Superior temporal gyrus (tissue), 1 donor: ENCODE measurements around the gene MMP2.

Source experiments
- DNase-seq: peaks from one replicate; pipeline ENCODE4 v3.0.0-alpha.2; 2016; ENCODE audit errors: extremely low spot score

Gene MMP2

DNA sequence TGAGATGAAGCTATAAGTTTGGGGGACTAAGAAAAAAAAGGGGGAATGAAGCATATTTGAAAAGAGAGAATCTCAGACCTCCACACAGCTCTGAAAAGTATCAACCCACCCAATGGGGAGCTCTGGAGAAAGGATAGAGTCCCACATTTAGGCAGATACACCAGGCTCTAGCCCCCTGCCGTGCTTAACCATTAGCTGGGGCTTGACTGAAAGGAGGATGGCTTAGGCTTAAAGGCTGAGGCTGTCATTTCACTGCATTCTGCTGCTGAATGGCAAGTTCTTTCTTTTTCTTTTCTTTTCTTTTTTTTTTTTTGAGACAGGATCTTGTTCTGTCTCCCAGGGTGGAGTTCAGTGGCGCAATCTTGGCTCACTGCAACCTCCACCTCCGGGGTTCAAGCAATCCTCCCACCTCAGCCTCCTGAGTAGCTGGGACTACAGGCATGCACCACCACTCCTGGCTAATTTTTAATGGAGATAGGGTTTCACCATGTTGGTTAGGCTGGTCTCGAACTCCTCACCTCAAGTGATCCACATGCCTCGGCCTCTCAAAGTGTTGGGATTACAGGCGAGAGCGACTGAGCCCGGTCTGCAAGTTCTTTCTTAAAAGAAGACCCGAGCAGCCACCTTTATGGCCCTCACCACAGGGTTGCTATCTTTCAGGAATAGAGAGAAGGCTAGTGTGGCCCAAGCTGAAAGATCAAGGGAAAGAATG, 9.0 kb upstream of the MMP2 start:
- DNase-seq: no peak

DNA sequence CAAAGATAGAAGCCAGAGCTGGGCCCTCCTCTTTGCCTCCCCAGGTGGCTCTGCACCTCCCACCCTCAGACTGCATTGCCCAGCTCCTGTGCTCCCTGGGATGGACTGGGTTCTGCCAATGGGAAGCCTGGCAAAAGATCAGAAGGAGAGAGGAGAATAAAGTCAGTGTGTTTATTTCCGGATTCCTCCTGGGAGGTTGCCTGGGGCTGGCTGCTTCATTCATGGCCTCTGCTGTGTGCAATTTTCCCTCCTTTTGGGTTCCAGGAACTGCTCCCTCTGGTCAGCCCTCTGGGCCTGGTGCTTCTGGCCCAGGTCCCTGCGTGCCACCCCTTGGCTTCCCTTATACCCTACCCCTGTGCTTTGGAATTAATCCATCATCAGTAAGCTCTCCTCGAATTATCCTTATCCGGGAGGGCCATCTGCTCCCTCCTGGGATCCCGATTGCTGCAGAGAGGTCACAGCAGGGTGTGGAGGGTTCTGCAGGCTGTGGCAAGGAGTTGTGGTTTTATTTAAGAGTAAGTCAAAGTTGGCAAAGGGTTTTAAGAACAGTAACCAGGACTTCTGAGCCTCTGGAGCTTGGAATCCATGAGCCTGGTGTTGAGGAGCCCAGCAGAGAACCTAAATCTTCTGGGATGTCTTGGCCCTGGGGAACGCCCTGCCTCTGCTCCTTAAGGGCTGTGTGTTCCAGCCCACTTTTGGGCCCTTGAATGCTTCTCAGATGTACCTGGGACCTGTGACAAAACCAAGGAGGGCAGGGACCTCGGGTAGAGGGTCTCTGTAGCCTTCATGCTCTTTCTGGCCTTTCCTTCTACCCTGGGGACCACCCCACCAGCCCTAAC, 8.2 kb upstream of the MMP2 start:
- DNase-seq: no peak

DNA sequence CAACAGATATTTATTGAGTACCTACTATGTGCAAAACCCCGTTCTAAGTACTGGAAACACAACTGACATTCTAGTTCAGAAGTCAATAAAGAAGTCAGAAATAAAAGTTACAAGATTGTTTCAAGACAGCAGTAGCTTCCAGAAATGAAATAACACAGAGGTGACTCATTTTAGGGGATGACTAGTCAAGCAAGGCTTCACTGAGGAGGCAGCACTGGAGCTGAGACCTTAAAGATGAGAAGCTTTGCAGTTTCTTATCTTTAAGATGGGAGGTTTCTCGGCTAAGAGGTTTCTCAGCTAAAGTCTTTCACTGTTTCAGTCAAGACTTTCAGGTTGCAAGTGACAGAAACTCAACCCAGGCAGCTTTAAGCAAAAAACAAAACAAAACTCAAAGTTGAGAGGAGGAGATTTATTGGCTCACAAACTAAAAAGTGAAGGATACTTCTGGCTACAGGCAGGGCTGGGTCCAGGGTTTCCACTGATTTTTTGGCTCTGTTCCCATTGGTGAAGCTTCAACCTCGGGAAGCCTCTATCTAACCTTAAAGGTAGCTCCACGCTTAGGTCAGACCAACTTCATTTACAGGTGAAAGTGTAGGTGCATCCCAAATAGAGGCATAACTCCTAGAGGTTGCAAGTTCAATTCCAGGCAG, 7.4 kb upstream of the MMP2 start:
- DNase-seq: no peak

DNA sequence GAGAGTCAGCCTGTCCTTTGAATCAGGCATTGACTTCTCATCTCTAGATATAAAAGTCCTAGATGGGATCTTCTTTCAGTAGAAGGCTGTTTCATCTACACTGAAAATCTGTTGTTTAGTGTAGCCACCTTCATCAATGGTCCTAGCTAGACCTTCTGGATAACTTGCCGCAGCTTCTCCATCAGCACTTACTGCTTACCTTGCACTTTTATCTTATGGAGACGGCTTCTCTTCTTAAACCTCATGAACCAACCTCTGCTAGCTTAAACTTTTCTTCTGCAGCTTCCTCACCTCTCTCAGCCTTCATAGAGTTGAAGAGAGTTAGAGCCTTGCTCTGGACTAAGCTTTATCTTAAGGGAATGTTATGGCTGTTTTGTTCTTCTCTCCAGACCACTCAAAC, 5.4 kb upstream of the MMP2 start:
- no peak for DNase-seq

DNA sequence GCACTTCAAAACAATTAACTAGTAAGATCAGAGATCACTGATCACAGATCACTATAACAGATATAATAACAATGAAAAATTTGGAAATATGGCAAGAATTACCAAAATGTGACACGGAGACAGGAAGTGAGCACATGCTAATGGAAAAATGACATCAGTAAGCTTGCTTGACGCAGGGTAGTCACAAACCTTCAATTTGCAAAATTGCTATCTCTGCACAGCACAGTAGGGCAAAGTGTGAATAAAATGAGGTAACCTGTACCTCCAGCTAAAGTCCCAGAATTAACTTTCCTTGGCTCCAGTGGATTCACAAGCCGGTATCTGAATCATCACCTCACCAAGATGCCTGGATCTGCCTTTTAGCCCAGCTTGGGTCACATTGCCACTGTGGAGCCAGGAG, 4.2 kb upstream of the MMP2 start:
- no peak for DNase-seq

DNA sequence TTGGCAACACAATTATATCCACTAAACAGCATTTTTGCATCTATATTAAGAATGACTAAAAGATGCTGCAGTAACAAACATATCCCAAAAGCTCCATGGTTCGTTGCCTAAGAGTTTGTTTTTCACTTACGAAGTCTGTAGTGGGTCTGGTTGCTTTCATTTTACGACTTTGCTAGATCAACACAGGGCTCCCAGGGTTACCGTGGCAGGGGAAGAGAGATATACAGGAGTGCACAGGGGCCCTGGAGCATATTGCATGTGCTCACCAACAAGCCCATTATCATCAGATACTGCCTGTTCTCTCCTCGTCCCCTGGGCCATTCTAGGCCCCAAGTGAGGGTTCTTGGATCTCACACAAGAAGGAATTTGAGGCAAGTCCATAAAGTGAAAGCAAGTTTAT, 3.1 kb upstream of the MMP2 start:
- no peak for DNase-seq

DNA sequence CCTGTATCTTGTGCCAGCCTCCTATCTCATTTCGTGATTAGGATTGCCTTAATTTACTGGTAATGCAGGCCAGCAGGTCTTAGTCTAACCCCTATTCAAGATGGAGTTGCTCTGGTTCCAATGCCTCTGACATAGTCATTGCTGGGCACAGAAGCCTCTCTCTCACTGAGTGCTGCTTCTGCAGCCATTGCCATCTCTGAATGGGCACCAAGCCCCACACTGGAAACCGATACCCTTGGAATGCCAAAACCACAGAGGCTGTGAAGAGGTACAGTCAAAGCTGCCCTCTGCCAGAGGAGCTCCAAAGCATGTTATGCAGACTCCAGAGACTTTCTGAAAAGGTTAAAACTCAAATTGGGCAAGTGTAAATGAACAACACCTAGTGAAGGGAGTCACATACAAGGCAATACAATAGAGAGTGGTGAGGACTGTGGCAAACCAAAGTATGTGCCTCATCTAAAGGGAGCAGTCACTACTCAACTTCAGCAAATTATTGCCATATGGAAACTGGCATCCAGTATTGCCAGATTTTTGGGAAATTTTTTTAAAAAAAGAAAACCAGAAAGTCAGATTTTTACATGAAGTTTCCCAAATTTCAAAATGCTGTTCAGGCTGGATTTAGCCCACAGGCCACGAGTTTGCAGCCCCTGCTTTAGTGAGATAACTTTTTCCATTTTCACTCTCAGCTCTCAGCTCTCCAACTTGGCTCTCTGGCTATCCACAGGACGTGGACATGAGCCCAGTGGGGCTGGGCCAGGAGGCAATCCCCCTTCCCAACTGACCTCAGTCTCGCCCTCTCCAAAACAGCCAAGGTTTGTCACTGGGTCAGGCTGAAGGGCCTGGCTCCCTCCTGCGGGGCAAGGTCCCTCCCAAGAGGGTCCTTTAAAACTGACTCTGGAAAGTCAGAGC, 2.1 kb upstream of the MMP2 start:
- no peak for DNase-seq

DNA sequence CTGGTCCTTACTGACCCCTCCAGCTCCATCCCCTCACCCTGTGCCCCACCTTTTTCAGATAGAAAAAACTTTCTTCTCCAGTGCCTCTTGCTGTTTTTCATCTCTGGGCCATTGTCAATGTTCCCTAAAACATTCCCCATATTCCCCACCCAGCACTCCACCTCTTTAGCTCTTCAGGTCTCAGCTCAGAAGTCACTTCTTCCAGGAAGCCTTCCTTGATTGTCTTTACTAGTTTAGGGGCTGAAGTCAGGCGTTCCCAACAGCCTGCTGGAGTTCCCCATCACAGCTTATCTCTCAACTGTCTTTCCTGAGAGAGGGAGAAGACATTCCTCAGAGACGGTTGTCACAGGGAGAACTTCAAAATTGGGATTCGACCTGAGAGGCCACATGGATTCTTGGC, 1.3 kb upstream of the MMP2 start:
- no peak for DNase-seq

DNA sequence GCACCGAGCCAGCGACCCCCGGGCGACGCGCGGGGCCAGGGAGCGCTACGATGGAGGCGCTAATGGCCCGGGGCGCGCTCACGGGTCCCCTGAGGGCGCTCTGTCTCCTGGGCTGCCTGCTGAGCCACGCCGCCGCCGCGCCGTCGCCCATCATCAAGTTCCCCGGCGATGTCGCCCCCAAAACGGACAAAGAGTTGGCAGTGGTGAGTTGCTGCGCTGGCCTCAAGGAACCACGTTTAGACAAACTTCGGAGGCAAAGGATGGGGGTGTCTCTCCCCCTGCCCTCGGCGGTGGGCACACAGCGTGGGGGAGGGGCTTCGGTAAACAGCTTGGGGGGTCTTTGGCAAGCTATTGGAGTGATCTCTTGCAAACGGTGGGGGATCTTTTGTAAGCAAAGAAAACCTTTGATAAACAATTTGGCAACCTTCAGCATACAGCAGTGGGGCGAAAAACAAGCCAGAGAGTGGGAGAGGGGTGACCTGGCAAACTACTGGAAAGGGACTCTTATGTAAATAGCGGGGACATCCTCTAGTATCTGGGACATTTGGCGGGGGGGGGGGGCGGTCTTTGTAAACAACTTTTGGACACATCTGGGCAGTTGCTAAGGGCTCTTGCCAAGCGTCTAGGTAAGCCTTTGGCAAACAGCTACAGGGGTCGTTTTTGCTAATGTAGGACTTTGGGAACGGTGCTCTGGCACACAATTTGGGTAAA, 587 bp downstream of the MMP2 start:
- no peak for DNase-seq

DNA sequence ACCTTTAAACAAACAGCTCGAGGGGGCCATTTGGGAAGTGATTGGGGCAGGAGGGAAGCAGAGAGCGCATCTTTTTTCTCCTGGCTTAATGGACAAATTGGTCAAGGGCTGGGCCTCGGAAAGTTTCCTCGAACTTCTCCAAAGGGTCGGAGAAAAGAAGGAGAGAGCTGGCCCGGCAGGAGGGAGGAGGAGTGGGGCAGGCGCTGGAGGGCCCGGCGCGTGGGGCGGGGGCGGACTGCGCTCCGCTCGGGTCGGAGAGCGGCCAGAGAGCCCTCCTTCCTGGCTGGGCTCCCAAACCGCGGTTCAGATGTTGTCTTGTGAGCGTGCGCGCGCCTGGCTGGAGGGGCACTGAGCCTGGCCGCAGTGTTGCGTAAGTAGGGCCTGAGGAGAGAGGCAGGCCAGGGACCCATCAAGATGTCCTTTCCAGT, 1.2 kb downstream of the MMP2 start:
- no peak for DNase-seq

DNA sequence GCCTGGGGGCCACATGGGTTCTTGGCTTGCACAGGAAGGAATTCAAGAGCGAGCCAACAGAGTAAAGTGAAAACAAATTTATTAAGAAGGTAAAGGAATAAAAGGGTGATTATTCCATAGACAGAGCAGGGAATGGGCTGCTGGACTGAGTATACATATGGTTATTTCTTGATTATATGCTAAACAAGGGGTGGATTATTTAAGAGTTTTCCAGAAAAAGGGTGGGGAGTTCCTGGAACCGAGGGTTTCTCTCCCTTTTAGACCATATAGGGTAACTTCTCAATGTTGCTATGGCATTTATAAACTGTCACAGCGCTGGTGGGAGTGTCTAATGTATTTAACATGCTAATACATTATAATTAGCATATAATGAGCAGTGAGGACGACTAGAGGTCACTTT, 2.0 kb downstream of the MMP2 start:
- no peak for DNase-seq

DNA sequence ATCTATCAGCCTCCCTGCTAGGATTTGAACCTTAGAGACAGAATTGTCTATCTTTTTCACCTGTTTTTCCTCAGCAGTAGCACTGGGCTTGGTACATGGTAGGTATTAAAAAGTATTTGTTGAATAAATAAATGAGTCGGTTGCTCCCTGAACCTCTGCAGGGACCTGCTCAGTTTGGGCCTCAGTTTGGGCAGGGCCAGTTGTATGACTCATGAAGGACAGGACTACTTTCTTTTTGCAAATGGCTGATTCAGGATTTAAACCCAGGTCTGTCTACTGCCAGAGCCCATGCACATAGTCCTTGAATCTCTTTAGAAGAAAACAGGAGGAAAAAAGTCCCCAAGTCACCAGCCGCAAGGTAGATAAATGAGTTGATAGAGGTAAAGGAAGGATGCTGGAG, 3.1 kb downstream of the MMP2 start:
- no peak for DNase-seq

DNA sequence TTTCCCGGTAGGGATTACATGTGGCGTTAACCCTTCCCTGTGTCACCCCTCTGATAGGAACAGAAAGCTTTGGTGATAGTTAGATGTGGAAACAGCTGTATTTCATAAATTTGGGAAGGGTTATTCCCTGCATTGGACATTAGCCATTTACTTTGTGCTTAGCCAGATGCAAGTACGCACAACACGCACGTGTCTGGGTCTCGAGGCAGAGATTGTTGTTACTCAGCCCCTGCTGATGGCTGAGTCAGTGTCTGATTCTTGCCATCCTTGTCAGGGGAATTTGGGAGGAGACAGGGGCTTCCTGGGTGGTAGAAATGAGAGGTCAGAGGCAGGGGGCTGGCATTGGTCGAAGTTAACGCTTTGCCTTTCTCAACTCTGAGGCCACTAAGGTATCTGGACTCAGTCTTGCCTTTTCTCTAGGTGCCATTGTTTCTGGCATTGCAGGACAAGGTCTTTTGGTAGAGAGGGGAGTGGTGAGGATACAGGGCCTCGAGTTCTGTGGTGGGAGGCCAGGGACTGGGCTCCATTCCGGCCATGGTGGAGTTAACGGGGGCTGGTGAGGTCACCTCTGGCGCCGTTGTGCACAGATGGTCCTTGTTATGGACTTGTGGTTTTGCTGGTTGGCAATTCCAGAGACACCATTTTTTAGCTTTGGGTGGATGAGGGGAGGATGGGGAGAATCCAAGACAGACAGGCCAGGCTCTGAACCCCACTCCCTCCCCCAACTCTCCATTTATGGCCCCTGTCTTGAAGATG, 8.2 kb downstream of the MMP2 start:
- no peak for DNase-seq

DNA sequence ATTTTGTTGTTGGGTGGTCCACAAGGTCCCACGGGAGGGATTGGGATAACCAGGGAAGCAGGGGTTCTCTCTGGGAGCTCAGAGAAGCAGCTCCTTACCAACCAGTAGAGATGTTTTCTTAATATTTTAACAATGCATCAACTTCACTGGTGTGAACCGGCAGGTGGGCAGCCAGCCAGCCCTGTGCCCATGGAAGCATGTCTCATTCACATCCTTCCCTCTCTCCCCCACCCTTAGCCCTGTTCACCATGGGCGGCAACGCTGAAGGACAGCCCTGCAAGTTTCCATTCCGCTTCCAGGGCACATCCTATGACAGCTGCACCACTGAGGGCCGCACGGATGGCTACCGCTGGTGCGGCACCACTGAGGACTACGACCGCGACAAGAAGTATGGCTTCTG, 9.3 kb downstream of the MMP2 start:
- DNase-seq: no peak

DNA sequence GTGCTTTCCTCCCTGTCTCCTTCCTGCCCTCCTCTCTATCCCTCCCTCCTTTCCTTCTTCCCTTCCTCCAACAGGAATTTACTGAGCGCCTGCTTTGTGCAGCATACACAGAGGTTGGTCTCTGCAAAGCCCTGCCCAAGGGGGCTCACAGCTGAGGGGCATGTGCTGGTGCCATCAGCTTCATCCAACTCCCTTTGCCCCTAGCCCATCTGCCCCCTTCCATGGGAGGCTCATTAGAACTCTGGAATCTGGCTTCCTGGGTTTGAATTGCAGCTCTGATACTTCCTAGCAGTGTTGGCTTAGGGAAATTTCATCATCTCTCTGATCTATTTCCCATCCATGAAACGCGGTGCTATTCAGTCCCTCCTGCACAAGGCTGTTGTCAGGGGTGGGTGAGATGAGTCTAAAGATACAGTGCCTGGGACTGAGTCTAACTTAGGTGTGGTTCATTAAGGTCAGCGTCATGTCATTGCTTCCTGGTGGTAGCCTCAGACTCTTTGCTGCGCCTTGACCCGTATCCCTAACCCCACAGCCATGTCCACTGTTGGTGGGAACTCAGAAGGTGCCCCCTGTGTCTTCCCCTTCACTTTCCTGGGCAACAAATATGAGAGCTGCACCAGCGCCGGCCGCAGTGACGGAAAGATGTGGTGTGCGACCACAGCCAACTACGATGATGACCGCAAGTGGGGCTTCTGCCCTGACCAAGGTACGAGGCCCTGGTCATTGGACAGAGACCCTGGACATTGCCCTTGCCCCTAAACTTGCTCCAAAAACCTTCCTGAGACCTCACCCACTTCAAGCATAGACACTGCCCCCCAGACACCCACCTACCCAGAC, 10.3 kb downstream of the MMP2 start:
- no peak for DNase-seq

DNA sequence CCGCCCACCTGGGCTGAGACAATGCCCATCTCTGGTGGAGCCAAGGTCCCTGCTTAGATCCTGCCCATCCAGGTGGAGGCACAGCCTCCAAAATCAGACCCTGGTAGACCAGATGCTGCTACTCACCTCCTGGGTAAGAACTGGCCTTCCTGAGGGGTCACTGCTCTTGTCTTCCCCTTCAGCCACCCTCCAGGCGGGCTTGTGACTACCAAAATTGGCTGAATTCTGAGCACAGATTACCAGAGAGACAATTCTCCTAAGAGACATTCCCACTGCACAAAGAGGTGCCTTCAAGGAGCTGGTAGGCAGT, 10.9 kb downstream of the MMP2 start:
- no peak for DNase-seq

DNA sequence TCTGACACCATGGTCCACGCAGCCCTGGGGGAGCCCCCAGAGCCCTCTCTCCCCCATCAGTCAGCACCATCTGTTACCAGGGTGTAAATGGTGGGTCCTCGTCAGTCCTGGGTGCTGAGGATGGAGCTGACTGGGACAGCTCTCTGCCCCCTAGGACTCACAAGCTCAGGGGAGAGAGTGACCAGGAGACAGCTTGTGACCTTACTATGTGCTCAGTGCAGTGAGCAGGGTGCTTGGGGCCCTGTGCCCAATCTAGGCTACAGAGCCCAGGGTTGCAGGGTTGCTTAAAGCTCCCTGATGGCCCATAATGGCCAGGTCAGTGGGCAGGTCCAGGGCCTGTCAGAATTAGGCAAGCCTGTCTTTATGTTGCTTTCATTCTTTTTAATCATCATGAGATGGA, 11.3 kb downstream of the MMP2 start:
- DNase-seq: no peak

DNA sequence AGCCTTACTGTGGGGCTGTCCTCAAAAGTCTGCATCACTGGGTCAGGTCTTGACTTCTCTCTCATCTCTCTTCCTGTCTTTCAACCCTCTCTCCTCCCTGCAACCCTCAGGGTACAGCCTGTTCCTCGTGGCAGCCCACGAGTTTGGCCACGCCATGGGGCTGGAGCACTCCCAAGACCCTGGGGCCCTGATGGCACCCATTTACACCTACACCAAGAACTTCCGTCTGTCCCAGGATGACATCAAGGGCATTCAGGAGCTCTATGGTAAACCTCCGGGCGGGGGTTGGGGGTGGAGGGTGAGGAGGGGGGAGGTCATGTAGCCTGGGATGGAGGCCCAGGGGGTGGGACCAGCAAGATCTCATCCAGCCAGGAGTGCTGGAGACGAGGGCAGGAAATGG, 12.7 kb downstream of the MMP2 start:
- no peak for DNase-seq

DNA sequence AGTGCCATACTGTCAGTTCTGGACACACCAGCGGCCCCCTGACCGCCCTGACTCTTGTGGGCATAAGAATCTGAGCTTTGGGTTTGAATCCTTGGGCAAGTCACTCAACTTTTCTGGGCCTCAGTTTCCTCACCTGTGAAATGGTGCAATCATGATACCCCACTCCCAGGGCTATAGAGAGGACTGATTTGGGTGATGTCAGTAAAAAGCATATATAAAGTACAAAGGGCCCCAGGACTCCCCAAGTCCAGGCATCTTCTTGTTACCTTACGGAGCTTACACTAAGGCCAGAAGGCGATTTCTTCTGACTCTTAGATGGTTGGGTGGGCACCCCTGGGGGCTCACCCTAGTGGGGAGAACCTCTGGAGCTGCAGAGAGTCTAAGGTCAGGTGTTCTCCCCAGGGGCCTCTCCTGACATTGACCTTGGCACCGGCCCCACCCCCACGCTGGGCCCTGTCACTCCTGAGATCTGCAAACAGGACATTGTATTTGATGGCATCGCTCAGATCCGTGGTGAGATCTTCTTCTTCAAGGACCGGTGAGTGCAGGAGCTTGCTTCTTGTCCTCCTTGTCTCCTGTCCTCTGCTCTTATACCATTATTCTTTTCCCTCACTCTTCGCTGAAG, 13.9 kb downstream of the MMP2 start:
- DNase-seq: no peak
